Colonic mucosa (tissue), 4 donors: Measurements from ENCODE around the gene KLHL17. TPM values are rescaled to one million over a fixed set of nuclear protein-coding genes. Genes with fewer than 3 reads are reported as not detected.

Source experiments
- DNase-seq: peaks from one replicate; pipeline ENCODE4 v3.0.0-alpha.2; 2020
- H3K27ac ChIP-seq: fragments of 200-600 bp; one replicate; pipeline ENCODE4 v1.8.0; 2021
- H3K27me3 ChIP-seq: fragments of 200-600 bp; one replicate; pipeline ENCODE4 v1.8.0; 2021
- H3K36me3 ChIP-seq: fragments of 200-600 bp; one replicate; pipeline ENCODE4 v1.8.0; 2021
- H3K4me1 ChIP-seq: fragments of 200-600 bp; one replicate; pipeline ENCODE4 v1.8.0; 2021; ENCODE audit warnings: mild to moderate bottlenecking
- H3K4me3 ChIP-seq: fragments of 200-600 bp; one replicate; pipeline ENCODE4 v1.8.0; 2021
- H3K9ac ChIP-seq, 2 donors: one replicate each; pipeline ENCODE4 v1.7.0; 2013; ENCODE audit warnings: control low read depth in 2 of 2, low read depth in 2 of 2, low read length in 2 of 2
- H3K9me3 ChIP-seq: fragments of 200-600 bp; one replicate; pipeline ENCODE4 v1.8.0; 2021
- intact Hi-C: fragments of 100-400 bp; cut with DNase I; formaldehyde crosslinking; loops from one replicate; pipeline ENCODE4 v1.14.1; 2022
- total RNA-seq, 2 donors: library from RNA; stranded (reverse); fragmentation: NEBNext Ultra II Directional in 1 of 2; extraction: Animal tissue kit (Norgen Biotek cat#: 25700) in 1 of 2; gene quantifications; one replicate each; pipeline ENCODE4 v1.2.1, GENCODE V29; 2021
- TF ChIP-seq, protein P1 (sequence below): fragments of 200-600 bp; IDR thresholded peaks from one replicate; pipeline ENCODE4 v1.8.0; 2022; ENCODE audit warnings: antibody characterized with exemption, mild to moderate bottlenecking
- donor health status: healthy.
- donor health status: DM: no; HTN: no; CAD: no.
- donor health status: DM: no; HTN: no; CAD: no.

Gene KLHL17
- total RNA-seq, 2 donors from 2014 or later, result 9.9 to 16.7 TPM

DNA sequence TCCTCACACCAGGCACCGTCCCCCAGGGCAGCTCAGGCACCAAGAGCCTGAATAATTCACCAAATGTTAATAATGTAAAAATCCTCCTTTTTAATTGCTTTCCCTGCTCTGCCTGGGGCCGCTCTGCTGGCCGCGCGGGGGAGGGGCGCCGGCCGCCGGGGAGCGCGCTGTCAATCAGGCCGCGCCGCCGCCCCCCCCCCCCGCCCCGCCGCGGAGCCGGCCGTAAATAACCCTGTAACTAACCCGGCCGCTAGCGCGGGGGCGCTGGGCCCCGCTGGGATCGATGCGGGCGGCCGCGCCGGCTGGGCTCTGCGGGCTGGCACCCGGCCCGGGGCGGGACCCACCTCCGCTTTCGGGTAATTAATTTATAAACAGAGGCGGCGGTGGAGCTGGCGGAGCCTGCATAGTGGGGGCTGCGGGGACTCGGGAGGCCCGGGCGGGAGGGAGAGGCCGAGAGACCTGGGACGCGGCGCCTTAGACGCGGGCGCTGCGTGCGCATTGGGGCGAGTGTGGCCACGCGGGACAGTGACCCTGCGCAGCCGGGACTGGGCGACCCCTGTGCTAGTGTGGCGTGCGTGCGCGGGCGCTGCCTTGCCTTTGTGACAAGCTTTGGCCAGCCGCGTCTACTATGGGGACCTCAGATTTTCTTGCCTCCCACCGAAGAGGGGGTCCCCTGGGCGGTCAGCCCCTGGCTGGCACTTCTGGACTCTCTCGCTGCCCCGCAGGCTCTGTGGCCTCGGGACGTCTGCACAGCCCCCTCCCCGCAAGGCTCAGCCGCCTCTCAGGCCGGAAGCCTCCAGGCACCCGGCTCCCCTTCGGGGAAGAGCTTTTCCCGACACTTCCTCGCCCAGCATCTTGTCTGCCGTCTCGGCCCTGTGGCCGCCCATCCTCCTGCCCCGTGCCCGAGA is 20.0 kb upstream of the KLHL17 start:
- H3K36me3 ChIP-seq, result no peaks in the 10 kb centered on the region
- H3K4me3 ChIP-seq, result peak overlapping the region; percentile 12
- peak; percentile 59 for DNase-seq
- intact Hi-C loops, result no loop called here
- peaks cover 14% of the 10 kb centered on the region for H3K4me1 ChIP-seq
- peaks cover 64% of the 10 kb centered on the region for H3K27me3 ChIP-seq
- H3K9me3 ChIP-seq, result no peaks in the 10 kb centered on the region
- peak overlapping the region in 1 of 2 donors; percentile 64 for H3K9ac ChIP-seq
- H3K27ac ChIP-seq, result peak overlapping the region; percentile 65
- TF ChIP-seq, protein P1, sequence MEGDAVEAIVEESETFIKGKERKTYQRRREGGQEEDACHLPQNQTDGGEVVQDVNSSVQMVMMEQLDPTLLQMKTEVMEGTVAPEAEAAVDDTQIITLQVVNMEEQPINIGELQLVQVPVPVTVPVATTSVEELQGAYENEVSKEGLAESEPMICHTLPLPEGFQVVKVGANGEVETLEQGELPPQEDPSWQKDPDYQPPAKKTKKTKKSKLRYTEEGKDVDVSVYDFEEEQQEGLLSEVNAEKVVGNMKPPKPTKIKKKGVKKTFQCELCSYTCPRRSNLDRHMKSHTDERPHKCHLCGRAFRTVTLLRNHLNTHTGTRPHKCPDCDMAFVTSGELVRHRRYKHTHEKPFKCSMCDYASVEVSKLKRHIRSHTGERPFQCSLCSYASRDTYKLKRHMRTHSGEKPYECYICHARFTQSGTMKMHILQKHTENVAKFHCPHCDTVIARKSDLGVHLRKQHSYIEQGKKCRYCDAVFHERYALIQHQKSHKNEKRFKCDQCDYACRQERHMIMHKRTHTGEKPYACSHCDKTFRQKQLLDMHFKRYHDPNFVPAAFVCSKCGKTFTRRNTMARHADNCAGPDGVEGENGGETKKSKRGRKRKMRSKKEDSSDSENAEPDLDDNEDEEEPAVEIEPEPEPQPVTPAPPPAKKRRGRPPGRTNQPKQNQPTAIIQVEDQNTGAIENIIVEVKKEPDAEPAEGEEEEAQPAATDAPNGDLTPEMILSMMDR, result no peak

DNA sequence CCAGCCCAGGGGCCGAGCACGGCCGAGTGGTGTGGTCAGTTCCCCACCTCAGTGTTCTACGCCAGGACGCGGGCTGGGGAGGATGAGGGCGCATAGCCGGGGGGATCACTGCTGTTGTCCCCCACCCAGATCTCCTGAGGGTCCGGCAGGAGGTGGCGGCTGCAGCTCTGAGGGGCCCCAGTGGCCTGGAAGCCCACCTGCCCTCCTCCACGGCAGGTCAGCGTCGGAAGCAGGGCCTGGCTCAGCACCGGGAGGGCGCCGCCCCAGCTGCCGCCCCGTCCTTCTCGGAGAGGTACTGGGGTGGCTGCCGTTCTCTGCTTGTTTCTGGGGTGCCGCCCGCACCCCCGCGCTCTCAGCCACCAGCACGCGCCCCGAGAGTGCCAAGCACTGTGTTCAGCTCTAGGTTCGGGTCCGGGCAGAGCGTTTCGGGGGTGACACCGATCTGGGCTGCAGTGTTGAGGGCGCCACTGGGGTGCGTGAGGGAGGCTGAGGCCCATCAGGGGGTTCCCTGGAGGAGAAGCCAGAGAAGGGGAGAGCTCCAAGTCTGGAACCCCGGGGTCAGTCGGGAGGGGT is 19.3 kb upstream of the KLHL17 start:
- H3K9ac ChIP-seq, result peak overlapping the region in 1 of 2 donors; percentile 64
- peaks cover 14% of the 10 kb centered on the region for H3K4me1 ChIP-seq

DNA sequence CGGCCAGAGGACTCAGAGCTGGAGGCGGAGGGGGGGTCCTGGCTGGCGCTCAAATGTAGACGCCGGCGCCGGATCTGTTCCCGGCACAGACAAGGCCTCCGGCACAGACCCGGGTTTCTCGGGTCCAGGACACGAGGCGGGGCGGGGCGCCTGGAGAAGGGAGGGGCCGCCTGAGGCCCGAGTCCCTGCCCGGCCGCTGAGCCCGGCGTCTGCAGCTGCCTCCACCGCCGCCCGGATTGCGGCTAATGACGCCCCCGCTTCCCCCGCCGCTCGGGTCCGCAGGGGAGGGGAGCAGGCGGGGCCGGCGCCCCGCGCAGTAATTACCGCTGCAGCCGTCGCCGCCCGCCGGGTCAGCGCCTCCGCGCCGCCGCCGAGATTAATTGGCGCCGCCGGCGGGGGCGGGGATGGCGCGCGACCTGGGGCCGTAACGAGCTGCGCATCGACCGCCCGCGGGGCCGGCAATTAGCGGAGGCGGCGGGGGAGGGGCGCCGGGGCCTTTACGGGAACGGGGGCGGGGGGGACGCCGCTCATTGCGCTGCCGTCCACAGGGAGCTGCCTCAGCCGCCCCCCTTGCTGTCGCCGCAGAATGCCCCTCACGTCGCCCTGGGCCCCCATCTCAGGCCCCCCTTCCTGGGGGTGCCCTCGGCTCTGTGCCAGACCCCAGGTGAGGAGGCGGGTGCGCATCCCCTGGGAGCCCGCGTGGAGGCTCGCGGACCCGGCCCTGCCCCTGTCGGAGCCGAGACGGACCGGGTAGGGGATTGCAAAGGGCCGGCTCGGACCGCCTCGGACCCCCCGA is 18.6 kb upstream of the KLHL17 start:
- H3K4me3 ChIP-seq, result peak overlapping the region; percentile 32
- H3K9ac ChIP-seq, result peak overlapping the region in 1 of 2 donors; percentile 56
- peak; percentile 69 for DNase-seq
- TF ChIP-seq, protein P1, result no peak
- peaks cover 52% of the 10 kb centered on the region for H3K27me3 ChIP-seq
- peak overlapping the region; percentile 65 for H3K27ac ChIP-seq
- H3K36me3 ChIP-seq, result no peaks in the 10 kb centered on the region
- intact Hi-C loops, result no loop called here
- peaks cover 14% of the 10 kb centered on the region for H3K4me1 ChIP-seq
- no peaks in the 10 kb centered on the region for H3K9me3 ChIP-seq

More for the DNA sequence above, 19.3 kb upstream of the KLHL17 start:
- Histone ChIP-seq H3K36me3 (no peaks in the 10 kb centered on the region), H3K9me3 (no peaks in the 10 kb centered on the region), H3K27ac (peak overlapping the region; percentile 65), H3K27me3 (peaks cover 57% of the 10 kb centered on the region), H3K4me3 (peak overlapping the region; percentile 32)
- TF ChIP-seq, protein P1, result no peak
- intact Hi-C loops, result no loop called here
- no peak for DNase-seq

DNA sequence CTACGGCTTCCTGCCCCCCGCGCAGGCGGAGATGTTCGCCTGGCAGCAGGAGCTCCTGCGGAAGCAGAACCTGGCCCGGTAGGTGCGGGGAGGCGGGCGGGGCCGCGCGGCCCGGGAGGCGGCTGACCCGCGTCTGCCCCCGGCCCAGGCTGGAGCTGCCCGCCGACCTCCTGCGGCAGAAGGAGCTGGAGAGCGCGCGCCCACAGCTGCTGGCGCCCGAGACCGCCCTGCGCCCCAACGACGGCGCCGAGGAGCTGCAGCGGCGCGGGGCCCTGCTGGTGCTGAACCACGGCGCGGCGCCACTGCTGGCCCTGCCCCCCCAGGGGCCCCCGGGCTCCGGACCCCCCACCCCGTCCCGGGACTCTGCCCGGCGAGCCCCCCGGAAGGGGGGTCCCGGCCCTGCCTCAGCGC is 18.0 kb upstream of the KLHL17 start:
- Histone ChIP-seq H3K27me3 (peaks cover 46% of the 10 kb centered on the region), H3K9me3 (no peaks in the 10 kb centered on the region), H3K4me3 (peak overlapping the region; percentile 32), H3K9ac (peak overlapping the region in 1 of 2 donors; percentile 60), H3K27ac (peak overlapping the region; percentile 65), H3K36me3 (no peaks in the 10 kb centered on the region), H3K4me1 (peaks cover 14% of the 10 kb centered on the region)
- DNase-seq, result no peak
- TF ChIP-seq, protein P1, result no peak
- intact Hi-C loops, result no loop called here
